ENCODE results near the gene CPOX.

The CPOX gene

GRCh38 chr3:98565237-98565643 is 28.2 kb downstream of the CPOX start (continued):
- TF ChIP-seq ZNF18 (tag by site-specific recombination; IDR thresholded peaks at IDR 0.05) (0 out of 2 replicates have a peak, but pooled peaks have one; percentile 29), ZNF580 (tag by site-specific recombination; IDR thresholded peaks at IDR 0.05) (peak; percentile 58; the same call in 1 of the 2 replicates), GLI2 (tag by site-specific recombination; IDR thresholded peaks at IDR 0.05; ENCODE audit: borderline replicate concordance, low read depth) (0 out of 2 replicates have a peak, but pooled peaks have one; percentile 13), ZNF280D (tag by site-specific recombination; IDR thresholded peaks at IDR 0.05) (no peak), HOXD13 (CRISPR knock-in tag; IDR thresholded peaks at IDR 0.05; ENCODE audit: borderline replicate concordance) (no peak), SP7 (tag by site-specific recombination; IDR thresholded peaks at IDR 0.05) (peak; percentile 39; the same call in 1 of the 2 replicates), SALL2 (tag by site-specific recombination; IDR thresholded peaks at IDR 0.05; ENCODE audit: borderline replicate concordance) (no peak), FEZF1 (tag by site-specific recombination; IDR thresholded peaks at IDR 0.05) (peak; percentile 76), ZNF239 (tag by site-specific recombination; IDR thresholded peaks at IDR 0.05) (no peak), OSR2 (tag by site-specific recombination; IDR thresholded peaks at IDR 0.05) (peak; percentile 56; the same call in 1 of the 2 replicates), PRDM4 (tag by site-specific recombination; IDR thresholded peaks at IDR 0.05) (peak; percentile 60; the same call in 1 of the 2 replicates), ZBTB10 (tag by site-specific recombination; IDR thresholded peaks at IDR 0.05) (no peak), ZNF549 (tag by site-specific recombination; IDR thresholded peaks at IDR 0.05) (no peak), ZNF843 (tag by site-specific recombination; IDR thresholded peaks at IDR 0.05) (peak; percentile 92), GFI1B (tag by site-specific recombination; IDR thresholded peaks at IDR 0.05) (0 out of 2 replicates have a peak, but pooled peaks have one; percentile 31), OVOL3 (tag by site-specific recombination; IDR thresholded peaks at IDR 0.05) (0 out of 2 replicates have a peak, but pooled peaks have one; percentile 66), KLF8 (tag by site-specific recombination; IDR thresholded peaks at IDR 0.05) (no peak), ZBTB44 (tag by site-specific recombination; IDR thresholded peaks at IDR 0.05) (no peak), ZNF112 (tag by site-specific recombination; IDR thresholded peaks at IDR 0.05) (no peak), ZXDB (tag by site-specific recombination; IDR thresholded peaks at IDR 0.05) (peak; percentile 62; the same call in 1 of the 2 replicates)
- TF ChIP-seq, protein P1, sequence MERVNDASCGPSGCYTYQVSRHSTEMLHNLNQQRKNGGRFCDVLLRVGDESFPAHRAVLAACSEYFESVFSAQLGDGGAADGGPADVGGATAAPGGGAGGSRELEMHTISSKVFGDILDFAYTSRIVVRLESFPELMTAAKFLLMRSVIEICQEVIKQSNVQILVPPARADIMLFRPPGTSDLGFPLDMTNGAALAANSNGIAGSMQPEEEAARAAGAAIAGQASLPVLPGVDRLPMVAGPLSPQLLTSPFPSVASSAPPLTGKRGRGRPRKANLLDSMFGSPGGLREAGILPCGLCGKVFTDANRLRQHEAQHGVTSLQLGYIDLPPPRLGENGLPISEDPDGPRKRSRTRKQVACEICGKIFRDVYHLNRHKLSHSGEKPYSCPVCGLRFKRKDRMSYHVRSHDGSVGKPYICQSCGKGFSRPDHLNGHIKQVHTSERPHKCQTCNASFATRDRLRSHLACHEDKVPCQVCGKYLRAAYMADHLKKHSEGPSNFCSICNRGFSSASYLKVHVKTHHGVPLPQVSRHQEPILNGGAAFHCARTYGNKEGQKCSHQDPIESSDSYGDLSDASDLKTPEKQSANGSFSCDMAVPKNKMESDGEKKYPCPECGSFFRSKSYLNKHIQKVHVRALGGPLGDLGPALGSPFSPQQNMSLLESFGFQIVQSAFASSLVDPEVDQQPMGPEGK (tag by site-specific recombination; IDR thresholded peaks at IDR 0.05), result no peak
- TF ChIP-seq, protein P2, sequence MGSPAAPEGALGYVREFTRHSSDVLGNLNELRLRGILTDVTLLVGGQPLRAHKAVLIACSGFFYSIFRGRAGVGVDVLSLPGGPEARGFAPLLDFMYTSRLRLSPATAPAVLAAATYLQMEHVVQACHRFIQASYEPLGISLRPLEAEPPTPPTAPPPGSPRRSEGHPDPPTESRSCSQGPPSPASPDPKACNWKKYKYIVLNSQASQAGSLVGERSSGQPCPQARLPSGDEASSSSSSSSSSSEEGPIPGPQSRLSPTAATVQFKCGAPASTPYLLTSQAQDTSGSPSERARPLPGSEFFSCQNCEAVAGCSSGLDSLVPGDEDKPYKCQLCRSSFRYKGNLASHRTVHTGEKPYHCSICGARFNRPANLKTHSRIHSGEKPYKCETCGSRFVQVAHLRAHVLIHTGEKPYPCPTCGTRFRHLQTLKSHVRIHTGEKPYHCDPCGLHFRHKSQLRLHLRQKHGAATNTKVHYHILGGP (tag by site-specific recombination; IDR thresholded peaks at IDR 0.05), result peak; percentile 72
- TF ChIP-seq, protein P3, sequence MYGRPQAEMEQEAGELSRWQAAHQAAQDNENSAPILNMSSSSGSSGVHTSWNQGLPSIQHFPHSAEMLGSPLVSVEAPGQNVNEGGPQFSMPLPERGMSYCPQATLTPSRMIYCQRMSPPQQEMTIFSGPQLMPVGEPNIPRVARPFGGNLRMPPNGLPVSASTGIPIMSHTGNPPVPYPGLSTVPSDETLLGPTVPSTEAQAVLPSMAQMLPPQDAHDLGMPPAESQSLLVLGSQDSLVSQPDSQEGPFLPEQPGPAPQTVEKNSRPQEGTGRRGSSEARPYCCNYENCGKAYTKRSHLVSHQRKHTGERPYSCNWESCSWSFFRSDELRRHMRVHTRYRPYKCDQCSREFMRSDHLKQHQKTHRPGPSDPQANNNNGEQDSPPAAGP (tag by site-specific recombination; IDR thresholded peaks at IDR 0.05), result no peak

Data from HEK293 (cell line).